DOHH2 (cell line): ENCODE results near the gene EPS15.

Experiments used
- H3F3A ChIP-seq: fragments of 200-600 bp; sonication (generic), shearing (Covaris generic); 2 replicates; pipeline ENCODE4 v1.6.0; 2016; ENCODE audit warnings: antibody characterized with exemption, mild to moderate bottlenecking; ENCODE audit not compliant: control insufficient read depth, insufficient read depth
- H3K27ac ChIP-seq: fragments of 200-600 bp; sonication (generic); 2 replicates; pipeline ENCODE4 v1.5.1; 2014; ENCODE audit warnings: low read depth, mild to moderate bottlenecking, low read length, moderate library complexity
- H3K27me3 ChIP-seq: fragments of 200-600 bp; sonication (generic); 2 replicates; pipeline ENCODE4 v1.6.1; 2014; ENCODE audit warnings: mild to moderate bottlenecking, low read length, mixed read lengths; ENCODE audit not compliant: control insufficient read depth
- H3K36me3 ChIP-seq: fragments of 200-600 bp; sonication (generic); 2 replicates; pipeline ENCODE4 v1.6.1; 2014; ENCODE audit warnings: mild to moderate bottlenecking, low read length, moderate library complexity, mixed read lengths; ENCODE audit not compliant: control insufficient read depth
- H3K4me1 ChIP-seq: fragments of 200-600 bp; sonication (generic); 2 replicates; pipeline ENCODE4 v1.6.1; 2014; ENCODE audit warnings: mild to moderate bottlenecking, low read length, mixed read lengths; ENCODE audit not compliant: control insufficient read depth
- H3K4me2 ChIP-seq: fragments of 200-600 bp; sonication (generic); 2 replicates; pipeline ENCODE4 v1.6.0; 2014; ENCODE audit warnings: mild to moderate bottlenecking, low read length, moderate library complexity
- H3K4me3 ChIP-seq: fragments of 200-600 bp; sonication (generic); 2 replicates; pipeline ENCODE4 v1.5.1; 2014; ENCODE audit warnings: mild to moderate bottlenecking, low read length, mixed read lengths
- H3K79me2 ChIP-seq: fragments of 200-600 bp; sonication (generic); 2 replicates; pipeline ENCODE4 v1.6.1; 2014; ENCODE audit warnings: mild to moderate bottlenecking, low read length, mixed read lengths; ENCODE audit not compliant: control insufficient read depth
- H3K9me2 ChIP-seq: fragments of 200-600 bp; sonication (generic); replicated peaks from 2 replicates; pipeline ENCODE4 v1.6.1; 2014; ENCODE audit warnings: mild to moderate bottlenecking, low read length, mixed read lengths; ENCODE audit not compliant: control insufficient read depth
- H3K9me3 ChIP-seq: fragments of 200-600 bp; sonication (generic); 2 replicates; pipeline ENCODE4 v1.6.1; 2014; ENCODE audit warnings: antibody characterized with exemption, low read length, mixed read lengths; ENCODE audit not compliant: control insufficient read depth, insufficient read depth
- H4K20me1 ChIP-seq: fragments of 200-600 bp; sonication (generic); 2 replicates; pipeline ENCODE4 v1.6.0; 2014; ENCODE audit warnings: low read depth, mild to moderate bottlenecking, antibody characterized with exemption, low read length, moderate library complexity; ENCODE audit not compliant: control insufficient read depth, insufficient read depth
- EZH2phosphoT487 ChIP-seq: fragments of 200-600 bp; sonication (generic); IDR thresholded peaks from 2 replicates; pipeline ENCODE4 v1.6.1; 2017; ENCODE audit warnings: borderline replicate concordance, mild to moderate bottlenecking, antibody characterized with exemption, low read length, moderate library complexity, mixed read lengths
- TF ChIP-seq, protein P1 (sequence below): fragments of 200-600 bp; sonication (generic); IDR thresholded peaks from one replicate; pipeline ENCODE4 v1.5.1; 2014; ENCODE audit warnings: antibody characterized with exemption, mild to moderate bottlenecking, low read depth, low read length; ENCODE audit not compliant: poor library complexity, severe bottlenecking

Gene EPS15

DNA sequence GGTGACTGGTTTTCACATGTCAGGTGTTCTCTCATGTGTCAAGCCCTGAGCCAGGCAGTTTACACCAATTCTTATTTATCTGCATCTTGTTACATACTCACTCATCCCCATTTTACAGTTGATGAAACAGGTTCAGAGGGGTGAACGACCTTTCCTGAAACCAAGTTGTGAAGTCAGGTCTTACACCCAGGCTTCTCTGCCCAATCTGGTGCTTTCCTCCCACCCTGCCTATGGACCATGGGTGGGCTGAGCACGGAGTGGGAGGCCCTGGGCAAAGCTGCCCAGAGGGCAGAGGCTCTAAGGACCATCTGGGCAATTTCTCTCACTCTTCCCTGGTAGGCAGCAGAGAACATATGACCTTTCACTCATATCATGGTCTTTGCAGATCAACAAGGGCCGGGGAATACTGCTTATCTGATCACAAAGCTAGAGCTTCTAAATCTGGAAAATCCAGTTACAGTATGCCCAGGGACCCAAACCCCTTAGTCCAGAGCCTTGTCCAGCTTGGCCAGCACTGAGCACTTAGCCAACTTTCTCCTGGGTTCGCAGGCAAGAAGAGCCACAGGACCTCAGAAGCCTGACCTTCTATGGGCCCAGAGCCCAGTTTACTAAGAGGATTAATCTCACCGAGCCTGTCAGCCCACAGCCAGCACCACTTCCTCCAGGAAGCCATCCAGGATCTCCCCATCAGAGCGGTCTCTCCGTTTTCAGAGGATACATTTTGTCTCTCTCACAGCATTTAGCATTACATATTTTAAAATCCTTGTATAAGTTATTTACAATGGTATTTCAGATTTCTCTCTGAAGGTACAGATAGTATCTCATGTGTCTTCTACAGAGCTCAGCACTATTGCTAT, 172.8 kb downstream of the EPS15 start:
- no peaks in the 10 kb centered on the region for H3K9me3 ChIP-seq
- H3K4me2 ChIP-seq = no peak overlapping the region
- no peaks in the 10 kb centered on the region for H3K36me3 ChIP-seq
- 0 out of 2 replicates have a peak, but pooled peaks cover 5% of the 10 kb centered on the region for H3K4me1 ChIP-seq
- no peaks in the 10 kb centered on the region for H3K9me2 ChIP-seq
- H3K79me2 ChIP-seq = no peaks in the 10 kb centered on the region
- TF ChIP-seq, protein P1, sequence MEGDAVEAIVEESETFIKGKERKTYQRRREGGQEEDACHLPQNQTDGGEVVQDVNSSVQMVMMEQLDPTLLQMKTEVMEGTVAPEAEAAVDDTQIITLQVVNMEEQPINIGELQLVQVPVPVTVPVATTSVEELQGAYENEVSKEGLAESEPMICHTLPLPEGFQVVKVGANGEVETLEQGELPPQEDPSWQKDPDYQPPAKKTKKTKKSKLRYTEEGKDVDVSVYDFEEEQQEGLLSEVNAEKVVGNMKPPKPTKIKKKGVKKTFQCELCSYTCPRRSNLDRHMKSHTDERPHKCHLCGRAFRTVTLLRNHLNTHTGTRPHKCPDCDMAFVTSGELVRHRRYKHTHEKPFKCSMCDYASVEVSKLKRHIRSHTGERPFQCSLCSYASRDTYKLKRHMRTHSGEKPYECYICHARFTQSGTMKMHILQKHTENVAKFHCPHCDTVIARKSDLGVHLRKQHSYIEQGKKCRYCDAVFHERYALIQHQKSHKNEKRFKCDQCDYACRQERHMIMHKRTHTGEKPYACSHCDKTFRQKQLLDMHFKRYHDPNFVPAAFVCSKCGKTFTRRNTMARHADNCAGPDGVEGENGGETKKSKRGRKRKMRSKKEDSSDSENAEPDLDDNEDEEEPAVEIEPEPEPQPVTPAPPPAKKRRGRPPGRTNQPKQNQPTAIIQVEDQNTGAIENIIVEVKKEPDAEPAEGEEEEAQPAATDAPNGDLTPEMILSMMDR = no peak
- no peak for TF ChIP-seq EZH2phosphoT487
- no peak overlapping the region for H3K27ac ChIP-seq
- peaks cover 11% of the 10 kb centered on the region; the same call in 1 of the 2 replicates for H3F3A ChIP-seq
- no peaks in the 10 kb centered on the region for H4K20me1 ChIP-seq
- H3K27me3 ChIP-seq = peaks cover 45% of the 10 kb centered on the region
- H3K4me3 ChIP-seq = no peak overlapping the region

DNA sequence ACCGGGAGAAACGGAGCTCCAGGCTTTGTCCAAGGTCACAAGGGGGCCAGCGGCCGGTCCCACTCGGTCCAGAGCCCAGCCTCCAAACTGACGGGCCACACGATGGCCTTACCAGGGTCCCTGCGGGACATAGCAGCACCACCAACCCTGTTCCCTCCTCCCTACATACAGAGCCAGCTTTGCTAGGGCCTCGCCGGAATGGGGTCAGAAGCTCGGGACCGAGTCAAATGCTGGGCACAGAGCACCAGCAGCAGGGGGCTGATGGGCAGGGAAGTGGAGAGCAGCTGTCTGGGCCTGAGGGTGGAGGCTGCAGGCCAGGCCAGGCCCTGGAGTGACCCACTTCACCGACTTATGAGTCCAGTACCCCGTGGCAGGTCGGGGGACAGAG, 173.8 kb downstream of the EPS15 start:
- TF ChIP-seq, protein P1 = no peak
- TF ChIP-seq EZH2phosphoT487 = no peak
- Histone ChIP-seq H4K20me1 (no peaks in the 10 kb centered on the region), H3K27me3 (peaks cover 45% of the 10 kb centered on the region), H3K9me2 (no peaks in the 10 kb centered on the region), H3K79me2 (no peaks in the 10 kb centered on the region), H3F3A (peaks cover 11% of the 10 kb centered on the region; the same call in 1 of the 2 replicates), H3K27ac (no peak overlapping the region), H3K4me3 (no peak overlapping the region), H3K4me2 (no peak overlapping the region), H3K4me1 (0 out of 2 replicates have a peak, but pooled peaks cover 5% of the 10 kb centered on the region), H3K36me3 (no peaks in the 10 kb centered on the region), H3K9me3 (no peaks in the 10 kb centered on the region)

DNA sequence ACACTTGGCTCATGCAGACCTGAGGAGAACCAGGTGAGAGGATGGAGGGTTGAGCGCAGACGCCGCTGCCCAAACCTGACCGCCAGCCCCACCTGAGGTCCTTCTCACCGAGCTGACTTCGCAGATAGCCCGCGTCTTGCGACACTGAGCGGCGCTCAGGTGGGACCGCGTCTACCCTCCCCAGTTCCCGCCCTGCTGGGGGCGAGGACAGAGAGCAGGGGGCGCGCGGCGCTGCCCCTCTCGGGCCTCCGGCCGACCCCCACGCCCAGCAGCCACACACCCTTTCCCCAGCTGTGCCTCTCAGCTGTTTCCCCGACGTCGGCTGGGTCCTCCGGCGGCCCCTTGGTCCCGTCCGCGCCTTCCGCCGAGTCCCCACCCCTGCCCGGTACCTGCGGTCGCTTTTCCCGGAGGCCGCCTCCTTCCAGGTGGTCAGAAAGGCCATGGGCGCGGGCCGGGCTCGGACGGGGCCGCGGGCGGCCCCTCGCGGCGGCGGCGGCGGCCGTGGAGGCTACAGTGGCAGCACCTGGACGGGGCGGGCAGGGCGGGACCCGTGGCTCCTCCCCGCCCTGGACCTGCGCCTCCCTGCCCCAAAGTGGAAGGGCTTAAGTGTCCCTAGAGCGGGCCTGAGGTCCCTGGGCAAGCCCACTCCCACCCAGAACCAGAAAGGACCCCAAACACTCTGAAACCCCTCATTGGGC, 174.3 kb downstream of the EPS15 start:
- Histone ChIP-seq H3K4me1 (0 out of 2 replicates have a peak, but pooled peaks cover 5% of the 10 kb centered on the region), H3K79me2 (no peaks in the 10 kb centered on the region), H3K36me3 (no peaks in the 10 kb centered on the region), H3K4me2 (no peak overlapping the region), H4K20me1 (no peaks in the 10 kb centered on the region), H3K9me3 (no peaks in the 10 kb centered on the region), H3K27ac (no peak overlapping the region), H3F3A (peaks cover 11% of the 10 kb centered on the region; the same call in 1 of the 2 replicates), H3K9me2 (no peaks in the 10 kb centered on the region), H3K27me3 (peaks cover 45% of the 10 kb centered on the region), H3K4me3 (no peak overlapping the region)
- TF ChIP-seq, protein P1 = no peak
- no peak for TF ChIP-seq EZH2phosphoT487
